Prostate gland (tissue), 2 donors: ENCODE data around the gene NYAP2.

Experiments
- POLR2A ChIP-seq: fragments of 450-650 bp; IDR thresholded peaks from one replicate; pipeline ENCODE4 v1.6.1; 2016; ENCODE audit warnings: antibody characterized with exemption, mild to moderate bottlenecking
- POLR2AphosphoS5 ChIP-seq: sonication (generic); formaldehyde crosslinking; IDR thresholded peaks from one replicate; pipeline ENCODE4 v1.6.1; 2017; ENCODE audit warnings: antibody characterized with exemption
- TF ChIP-seq, protein P1 (sequence below), 4 experiments: fragments of 200-600 bp in 2 of 4; fragments of 450-650 bp in 2 of 4; sonication (generic) in 2 of 4; IDR thresholded peaks; 1 replicate in 3 of 4; 2 replicates in 1 of 4; pipeline ENCODE4 v1.5.1; 2016 to 2019; ENCODE audit warnings: antibody characterized with exemption in 4 of 4, mild to moderate bottlenecking in 2 of 4, moderate library complexity in 2 of 4

DNA sequence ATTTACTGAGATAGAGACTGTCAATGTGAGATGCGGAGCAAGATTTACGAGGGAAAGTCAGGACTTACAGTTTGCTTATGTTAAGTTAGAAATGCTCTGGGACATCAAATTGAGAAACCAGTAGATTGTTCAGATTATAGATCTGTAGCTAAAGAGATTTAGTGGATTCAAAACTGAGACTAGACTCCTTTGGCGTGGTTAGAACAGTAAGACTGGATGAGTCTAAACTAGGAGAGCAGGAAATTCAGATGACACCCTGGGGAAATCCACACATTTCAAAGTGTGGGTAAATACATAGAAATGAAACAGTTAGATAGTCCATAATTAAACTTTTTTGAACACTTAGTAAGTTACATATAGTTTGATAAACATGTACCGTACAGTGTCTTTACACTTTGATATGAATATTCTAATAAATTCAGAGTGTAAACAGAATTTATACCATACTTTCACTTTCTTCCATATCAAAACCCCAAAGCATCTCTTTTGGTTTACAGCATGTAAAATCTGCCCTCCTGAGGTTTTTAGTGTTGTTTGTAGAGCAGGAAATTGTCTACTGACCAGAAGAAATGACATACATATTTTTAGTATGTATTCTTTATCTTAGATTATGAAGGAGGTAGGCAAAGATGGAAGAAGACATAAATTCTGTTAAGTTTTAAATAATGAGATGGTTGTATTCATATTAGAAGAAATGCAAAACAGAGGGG, 231.5 kb downstream of the NYAP2 start:
- TF ChIP-seq POLR2A (no peak), POLR2AphosphoS5 (no peak)
- TF ChIP-seq, protein P1, sequence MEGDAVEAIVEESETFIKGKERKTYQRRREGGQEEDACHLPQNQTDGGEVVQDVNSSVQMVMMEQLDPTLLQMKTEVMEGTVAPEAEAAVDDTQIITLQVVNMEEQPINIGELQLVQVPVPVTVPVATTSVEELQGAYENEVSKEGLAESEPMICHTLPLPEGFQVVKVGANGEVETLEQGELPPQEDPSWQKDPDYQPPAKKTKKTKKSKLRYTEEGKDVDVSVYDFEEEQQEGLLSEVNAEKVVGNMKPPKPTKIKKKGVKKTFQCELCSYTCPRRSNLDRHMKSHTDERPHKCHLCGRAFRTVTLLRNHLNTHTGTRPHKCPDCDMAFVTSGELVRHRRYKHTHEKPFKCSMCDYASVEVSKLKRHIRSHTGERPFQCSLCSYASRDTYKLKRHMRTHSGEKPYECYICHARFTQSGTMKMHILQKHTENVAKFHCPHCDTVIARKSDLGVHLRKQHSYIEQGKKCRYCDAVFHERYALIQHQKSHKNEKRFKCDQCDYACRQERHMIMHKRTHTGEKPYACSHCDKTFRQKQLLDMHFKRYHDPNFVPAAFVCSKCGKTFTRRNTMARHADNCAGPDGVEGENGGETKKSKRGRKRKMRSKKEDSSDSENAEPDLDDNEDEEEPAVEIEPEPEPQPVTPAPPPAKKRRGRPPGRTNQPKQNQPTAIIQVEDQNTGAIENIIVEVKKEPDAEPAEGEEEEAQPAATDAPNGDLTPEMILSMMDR (IDR thresholded peaks at IDR 0.05), result no peak
